GM21367 (cell line): ENCODE measurements around the gene CCL28.
A peak's percentile ranks its signal among the peaks of the same experiment; 100 is the strongest.
"Not testable (repeated sequence)": the region's sequence is repeated elsewhere in the genome, so short reads cannot be mapped to it uniquely, and the experiment has no call there.

Experiments used
- ATAC-seq: cut with Tn5 transposase; IDR thresholded peaks from one replicate; pipeline ENCODE4 v1.9.1; 2021; ENCODE audit not compliant: unreplicated experiment

Gene CCL28

GRCh38 chr5:43411495-43411894 is 696 bp downstream of the CCL28 start:
- ATAC-seq: no peak

DNA sequence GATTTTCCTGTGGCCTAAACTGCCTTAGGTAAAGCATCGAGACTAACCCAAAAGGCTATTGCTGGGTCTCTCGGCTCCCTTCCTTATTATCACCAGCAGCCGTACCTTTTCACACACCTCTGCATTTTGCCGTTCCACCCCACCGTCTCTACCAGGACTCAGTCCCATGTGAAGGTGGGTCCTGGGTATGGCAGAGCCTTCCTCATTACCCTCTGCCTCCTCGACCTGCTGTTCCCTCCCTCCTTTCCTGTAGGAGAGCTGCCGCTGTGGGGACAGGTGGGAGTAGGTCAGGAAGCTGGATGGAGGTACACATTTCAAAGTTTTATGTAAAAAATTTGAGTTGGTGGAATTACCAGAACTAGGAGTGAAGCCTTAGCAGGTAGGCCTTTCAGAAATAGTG is 1.8 kb downstream of the CCL28 start:
- ATAC-seq: no peak

DNA sequence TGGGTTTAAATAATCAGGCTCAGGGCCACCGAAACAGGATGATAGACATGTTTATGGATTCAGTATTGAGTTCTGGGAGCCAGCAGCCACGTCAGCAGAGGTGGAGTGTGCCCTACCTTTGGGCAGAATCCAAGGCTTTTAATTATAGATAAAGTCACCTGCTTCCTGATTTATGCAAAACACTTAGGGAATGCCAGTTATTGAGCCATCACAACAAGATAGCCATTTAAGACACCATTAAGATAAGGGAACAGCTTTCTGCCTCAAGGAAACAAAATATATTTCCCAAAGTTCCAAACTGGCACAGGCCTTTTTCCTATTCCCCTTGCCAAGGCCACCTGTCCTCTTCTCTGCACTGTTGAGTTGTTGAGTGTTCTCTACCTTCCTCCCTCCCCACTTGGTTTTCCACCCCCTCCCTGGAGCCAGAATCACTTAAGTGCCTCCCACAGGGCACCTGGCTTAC is 2.4 kb downstream of the CCL28 start:
- no peak for ATAC-seq

DNA sequence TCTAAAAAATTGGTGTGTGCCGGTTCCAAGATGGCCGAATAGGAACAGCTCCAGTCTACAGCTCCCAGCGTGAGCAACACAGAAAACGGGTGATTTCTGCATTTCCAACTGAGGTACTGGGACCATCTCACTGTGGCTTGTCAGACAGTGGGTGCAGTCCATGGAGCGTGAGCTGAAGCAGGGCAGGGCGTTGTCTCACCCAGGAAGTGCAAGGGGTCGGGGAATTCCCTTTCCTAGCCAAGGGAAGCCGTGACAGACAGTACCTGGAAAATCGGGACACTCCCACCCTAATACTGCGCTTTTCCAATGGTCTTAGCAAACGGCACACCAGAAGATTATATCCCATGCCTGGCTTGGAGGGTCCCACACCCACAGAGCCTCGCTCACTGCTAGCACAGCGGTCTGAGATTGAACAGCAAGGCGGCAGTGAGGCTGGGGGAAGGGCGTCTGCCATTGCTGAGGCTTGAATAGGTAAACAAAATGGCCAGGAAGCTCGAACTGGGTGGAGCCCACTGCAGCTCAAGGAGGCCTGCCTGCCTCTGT is 9.6 kb downstream of the CCL28 start:
- not testable (repeated sequence) for ATAC-seq

GRCh38 chr5:43401827-43402226 is 10.4 kb downstream of the CCL28 start:
- no peak for ATAC-seq

DNA sequence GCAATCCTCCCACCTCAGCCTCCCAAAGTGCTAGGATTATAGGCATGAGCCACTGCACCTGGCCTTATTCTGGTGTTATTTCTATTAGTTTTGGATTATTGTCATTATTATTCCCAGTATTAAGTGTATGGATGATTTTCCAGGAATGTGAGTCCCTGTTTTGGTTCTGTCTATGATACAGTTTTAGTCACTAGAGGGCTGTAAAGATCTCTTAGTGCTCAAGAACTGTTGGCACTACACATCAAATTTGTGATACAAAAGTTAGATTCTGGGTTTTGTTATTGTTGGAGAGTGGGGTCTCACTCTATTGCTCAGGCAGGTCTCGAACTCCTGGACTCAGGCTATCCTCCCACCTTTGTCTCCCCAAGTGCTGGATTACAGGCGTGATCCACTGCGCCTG is 12.1 kb downstream of the CCL28 start:
- no peak for ATAC-seq

DNA sequence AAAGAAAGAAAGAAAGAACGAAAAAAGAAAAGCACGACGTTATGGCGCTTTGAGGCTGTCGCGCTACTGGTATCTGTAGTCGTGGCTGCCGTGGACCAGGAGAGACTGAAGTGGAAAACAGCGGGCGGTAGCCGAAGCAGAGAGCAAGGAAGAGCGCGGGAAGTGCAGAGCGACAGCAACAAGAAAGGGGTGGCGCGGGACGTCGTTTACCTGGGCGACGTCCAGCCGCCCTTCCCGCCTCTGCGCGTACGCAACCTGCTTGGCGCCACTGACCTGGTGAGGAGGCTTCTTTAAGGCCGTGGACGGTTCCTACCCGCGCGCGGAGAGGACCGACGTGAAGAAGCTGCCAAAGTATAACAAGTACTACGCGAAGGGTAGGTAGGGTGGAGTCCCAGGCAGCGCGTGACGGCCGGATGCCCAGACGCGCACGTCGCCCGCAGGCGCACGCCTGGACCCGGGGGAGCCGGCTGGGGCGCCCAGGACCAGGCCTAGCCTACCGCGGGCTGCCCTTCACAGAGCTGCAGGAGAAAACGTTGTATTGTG is 15.4 kb downstream of the CCL28 start:
- ATAC-seq: peak; percentile 94

DNA sequence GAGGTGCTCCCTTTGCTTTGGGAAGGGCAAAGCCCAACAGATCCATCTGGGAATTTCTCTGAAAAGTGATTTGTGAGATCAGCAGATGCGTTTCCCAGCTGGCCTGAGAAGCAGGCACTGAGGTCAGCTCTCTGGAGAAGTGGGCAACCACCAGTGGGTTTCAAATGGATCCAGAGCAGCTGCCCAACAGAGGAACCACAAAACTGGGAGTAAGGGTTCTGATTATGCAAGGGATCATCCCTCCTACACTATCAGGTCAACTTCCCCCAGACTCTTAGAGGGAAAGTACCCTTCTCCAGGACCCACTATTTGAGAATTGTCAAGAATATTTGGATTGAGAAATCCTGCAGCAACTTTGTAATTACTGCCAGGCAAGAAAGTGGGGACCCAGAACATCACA is 21.7 kb downstream of the CCL28 start:
- no peak for ATAC-seq

DNA sequence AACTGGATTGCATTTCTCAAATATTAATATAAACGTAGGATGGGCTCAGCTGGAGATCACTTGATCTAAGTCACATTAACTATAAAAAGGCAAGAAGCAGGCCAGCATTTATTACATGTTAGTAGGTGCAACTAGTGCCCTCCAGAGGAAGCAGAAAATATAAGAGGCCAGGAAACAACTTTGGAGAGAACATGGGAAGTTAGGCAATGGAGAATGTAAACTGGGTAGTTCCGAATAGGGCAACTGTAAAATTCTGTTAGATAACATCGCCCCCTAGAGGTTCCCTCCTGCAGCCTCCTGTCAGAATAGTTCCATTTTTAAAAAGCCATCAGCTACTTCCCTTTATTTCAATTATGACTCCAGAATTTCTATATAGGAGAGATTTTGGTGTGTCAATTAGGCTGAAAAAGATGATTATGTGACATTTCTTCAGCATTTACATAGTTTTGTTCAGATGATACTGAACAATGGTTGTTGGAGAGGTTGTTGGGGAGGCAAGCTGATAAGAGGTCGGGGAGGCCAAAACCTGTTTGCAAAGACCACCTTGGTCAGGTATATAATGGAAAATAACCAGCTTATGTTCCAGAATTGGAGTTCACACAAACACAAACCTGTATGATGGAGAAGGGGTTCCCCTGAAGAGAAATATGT is 22.4 kb downstream of the CCL28 start:
- peak; percentile 58 for ATAC-seq

DNA sequence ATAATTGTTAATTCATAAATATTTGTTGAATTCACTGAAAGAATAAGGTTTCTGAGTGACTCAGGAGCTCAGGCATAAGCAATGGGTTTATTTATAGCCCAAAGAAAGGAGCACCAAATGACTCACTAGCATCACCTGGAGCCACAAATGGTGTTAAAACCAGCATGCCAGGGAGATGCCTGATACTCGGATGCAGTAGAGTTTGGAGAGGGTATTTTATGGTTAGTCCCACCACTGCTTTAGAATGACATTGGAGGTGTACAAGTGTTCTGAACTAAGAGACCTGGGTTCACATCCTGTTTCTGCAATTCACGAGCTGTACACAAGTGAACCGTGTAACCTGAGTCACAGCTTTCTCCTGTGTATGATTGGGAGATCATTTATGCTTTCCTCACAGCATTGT is 25.2 kb downstream of the CCL28 start:
- ATAC-seq: no peak

- no peak for ATAC-seq
These were observed 35.6 kb downstream of the CCL28 start for GRCh38 chr5:43376496-43377140.

- no peak for ATAC-seq
These were observed 40.4 kb downstream of the CCL28 start for GRCh38 chr5:43371821-43372220.

DNA sequence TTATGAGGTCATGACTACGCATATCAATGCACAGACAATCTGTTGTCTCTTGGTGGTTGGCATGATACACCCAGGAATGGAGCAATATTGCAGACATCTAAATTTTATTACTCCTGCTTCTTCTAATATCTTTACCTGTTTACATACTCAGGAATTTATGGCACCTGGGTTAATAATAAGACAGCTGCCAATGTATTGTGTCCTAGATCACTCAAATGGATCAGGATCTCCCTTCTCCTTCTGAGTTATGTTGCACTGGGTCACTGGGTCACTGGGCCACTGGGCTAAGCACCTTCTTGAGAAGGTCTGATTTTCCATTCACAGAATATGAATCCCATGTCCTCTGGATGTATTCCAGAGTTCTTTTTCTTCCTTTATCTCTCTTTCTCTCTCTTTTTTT is 41.8 kb downstream of the CCL28 start:
- no peak for ATAC-seq

DNA sequence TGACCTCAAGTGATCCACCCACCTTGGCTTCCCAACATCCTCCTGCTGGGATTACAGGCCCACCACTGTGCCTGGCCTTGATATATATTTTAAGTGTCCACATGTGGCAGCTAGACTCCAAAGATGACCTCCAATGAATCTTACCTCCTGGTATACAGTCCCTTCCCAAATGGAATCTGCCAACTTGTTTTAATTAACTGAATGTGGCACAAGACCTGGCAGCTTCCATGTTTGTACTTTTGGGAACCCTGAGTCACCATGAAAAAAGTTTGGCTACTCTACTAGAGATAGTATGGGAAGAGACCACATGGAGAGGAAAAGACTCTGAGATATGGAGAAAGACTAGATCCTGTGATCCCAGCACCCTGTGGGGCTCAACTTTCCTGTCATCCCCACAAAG is 42.5 kb downstream of the CCL28 start:
- no peak for ATAC-seq

DNA sequence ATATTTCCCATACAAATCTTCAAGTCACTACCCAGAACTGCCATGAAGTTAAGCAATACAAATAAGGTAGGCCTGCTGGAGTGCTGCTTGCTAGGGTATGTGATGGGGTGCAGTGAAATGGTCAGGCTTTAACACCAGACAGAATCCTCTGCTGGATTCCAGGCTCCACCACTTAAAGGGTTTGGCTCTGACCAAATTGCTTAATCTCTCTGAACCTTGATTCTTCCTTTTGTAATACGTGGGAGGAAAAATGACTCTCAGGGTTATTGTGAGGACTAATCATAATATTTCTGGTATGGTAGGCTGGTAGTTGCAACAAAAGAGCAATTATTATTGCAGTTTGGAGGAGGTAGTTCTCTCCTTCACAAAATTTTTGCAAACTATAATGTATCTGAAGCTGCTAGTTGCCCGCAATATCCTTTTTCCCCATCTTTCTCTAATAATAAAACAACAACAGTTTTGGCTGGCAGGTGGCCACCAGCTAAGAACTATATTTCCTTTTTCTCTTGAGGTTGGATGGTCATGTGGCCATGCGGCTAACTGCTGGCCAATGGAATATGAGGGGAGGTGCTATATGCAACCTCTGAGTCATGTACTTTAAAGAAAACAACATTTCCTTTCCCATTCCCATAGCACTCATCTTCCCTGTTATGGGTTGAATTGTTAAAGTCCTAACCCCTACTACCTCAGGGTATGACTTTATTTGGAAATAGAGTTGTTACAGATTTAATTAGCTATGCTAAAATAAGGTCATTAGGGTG is 44.1 kb downstream of the CCL28 start:
- no peak for ATAC-seq

- ATAC-seq: no peak
These were observed 44.7 kb downstream of the CCL28 start for GRCh38 chr5:43367453-43367852.

GRCh38 chr5:43366680-43367246 is 45.4 kb downstream of the CCL28 start:
- not testable (repeated sequence) for ATAC-seq

DNA sequence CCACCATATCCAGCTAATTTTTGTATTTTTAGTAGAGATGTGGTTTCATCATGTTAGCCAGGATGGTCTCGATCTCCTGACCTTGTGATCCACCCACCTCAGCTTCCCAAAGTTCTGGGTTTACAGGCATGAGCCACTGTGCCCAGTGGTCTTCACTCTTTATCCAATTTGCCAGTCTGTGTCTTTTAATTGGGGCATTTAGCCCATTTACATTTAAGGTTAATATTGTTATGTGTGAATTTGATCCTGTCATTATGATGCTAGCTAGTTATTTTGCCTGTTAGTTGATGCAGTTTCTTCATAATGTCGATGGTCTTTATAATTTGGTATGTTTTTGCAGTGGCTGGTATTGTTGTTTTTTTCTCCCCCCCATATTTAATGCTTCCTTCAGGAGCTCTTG is 47.0 kb downstream of the CCL28 start:
- not testable (repeated sequence) for ATAC-seq

GRCh38 chr5:43363445-43364152 is 48.6 kb downstream of the CCL28 start:
- ATAC-seq: no peak

GRCh38 chr5:43362725-43363435 is 49.3 kb downstream of the CCL28 start:
- no peak for ATAC-seq
